ENCODE measurements around the gene LLGL2. TPM values are rescaled to one million over a fixed set of nuclear protein-coding genes. Genes with fewer than 3 reads are reported as not detected.

Gene LLGL2
- total RNA-seq, 1 experiment from 2014 or later, result 156 TPM

- no peaks in the 10 kb centered on the region for H3K9me3 ChIP-seq (ENCODE audit: insufficient read depth, low read depth)
- no peaks in the 10 kb centered on the region; the same call in 1 of the 2 replicates for H3F3A ChIP-seq (ENCODE audit: insufficient read depth, low read depth)
- no peaks in the 10 kb centered on the region for H3K4me1 ChIP-seq (replicated peaks; ENCODE audit: insufficient read depth)
- H3K36me3 ChIP-seq (ENCODE audit: low read depth), result no peaks in the 10 kb centered on the region
- ChIA-PET CTCF (no interaction called here), POLR2A (ENCODE audit: unreplicated experiment) (no interaction called here)
- H3K27ac ChIP-seq, result no peak overlapping the region
- DNase-seq, result no peak
- intact Hi-C loops (cut with micrococcal nuclease; ENCODE audit: unreplicated experiment), result no loop called here
- no peak overlapping the region for H3K4me3 ChIP-seq
- H3K4me2 ChIP-seq, result no peak overlapping the region
- no peaks in the 10 kb centered on the region for H4K20me1 ChIP-seq (ENCODE audit: insufficient read depth)
- TF ChIP-seq EZH2 (IDR thresholded peaks at IDR 0.05; ENCODE audit: low read depth), result no peak
- TF ChIP-seq, protein P1, sequence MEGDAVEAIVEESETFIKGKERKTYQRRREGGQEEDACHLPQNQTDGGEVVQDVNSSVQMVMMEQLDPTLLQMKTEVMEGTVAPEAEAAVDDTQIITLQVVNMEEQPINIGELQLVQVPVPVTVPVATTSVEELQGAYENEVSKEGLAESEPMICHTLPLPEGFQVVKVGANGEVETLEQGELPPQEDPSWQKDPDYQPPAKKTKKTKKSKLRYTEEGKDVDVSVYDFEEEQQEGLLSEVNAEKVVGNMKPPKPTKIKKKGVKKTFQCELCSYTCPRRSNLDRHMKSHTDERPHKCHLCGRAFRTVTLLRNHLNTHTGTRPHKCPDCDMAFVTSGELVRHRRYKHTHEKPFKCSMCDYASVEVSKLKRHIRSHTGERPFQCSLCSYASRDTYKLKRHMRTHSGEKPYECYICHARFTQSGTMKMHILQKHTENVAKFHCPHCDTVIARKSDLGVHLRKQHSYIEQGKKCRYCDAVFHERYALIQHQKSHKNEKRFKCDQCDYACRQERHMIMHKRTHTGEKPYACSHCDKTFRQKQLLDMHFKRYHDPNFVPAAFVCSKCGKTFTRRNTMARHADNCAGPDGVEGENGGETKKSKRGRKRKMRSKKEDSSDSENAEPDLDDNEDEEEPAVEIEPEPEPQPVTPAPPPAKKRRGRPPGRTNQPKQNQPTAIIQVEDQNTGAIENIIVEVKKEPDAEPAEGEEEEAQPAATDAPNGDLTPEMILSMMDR (conservative IDR thresholded peaks at IDR 0.05), result no peak
- H3K9me2 ChIP-seq (ENCODE audit: insufficient read depth), result no peaks in the 10 kb centered on the region
- no peak overlapping the region for H2AFZ ChIP-seq
- no peaks in the 10 kb centered on the region for H3K27me3 ChIP-seq (ENCODE audit: insufficient read depth, low read depth)
- no peaks in the 10 kb centered on the region for H3K79me2 ChIP-seq (ENCODE audit: low read depth)
- BruUV-seq (replicated peaks), result no TSS peak
Observed at GRCh38 chr17:75573540-75573957, 48.1 kb downstream of the LLGL2 start.

GRCh38 chr17:75573994-75574393, 48.5 kb downstream of the LLGL2 start:
- no peak overlapping the region for H3K4me2 ChIP-seq
- TF ChIP-seq EZH2 (IDR thresholded peaks at IDR 0.05; ENCODE audit: low read depth), result no peak
- TF ChIP-seq, protein P1 (conservative IDR thresholded peaks at IDR 0.05), result no peak
- no peak for DNase-seq
- no peak overlapping the region for H3K27ac ChIP-seq
- H3K9me2 ChIP-seq (ENCODE audit: insufficient read depth), result no peaks in the 10 kb centered on the region
- H3K27me3 ChIP-seq (ENCODE audit: insufficient read depth, low read depth), result no peaks in the 10 kb centered on the region
- no peaks in the 10 kb centered on the region for H3K4me1 ChIP-seq (replicated peaks; ENCODE audit: insufficient read depth)
- BruUV-seq (replicated peaks), result no TSS peak
- H3K9me3 ChIP-seq (ENCODE audit: insufficient read depth, low read depth), result no peaks in the 10 kb centered on the region
- no peaks in the 10 kb centered on the region for H3K36me3 ChIP-seq (ENCODE audit: low read depth)
- H2AFZ ChIP-seq, result no peak overlapping the region
- CTCF ChIA-PET, result no interaction called here
- H4K20me1 ChIP-seq (ENCODE audit: insufficient read depth), result no peaks in the 10 kb centered on the region
- H3F3A ChIP-seq (ENCODE audit: insufficient read depth, low read depth), result no peaks in the 10 kb centered on the region; the same call in 1 of the 2 replicates
- H3K79me2 ChIP-seq (ENCODE audit: low read depth), result no peaks in the 10 kb centered on the region
- H3K4me3 ChIP-seq, result no peak overlapping the region
- intact Hi-C loops (cut with micrococcal nuclease; ENCODE audit: unreplicated experiment), result no loop called here
- POLR2A ChIA-PET (ENCODE audit: unreplicated experiment), result no interaction called here

GRCh38 chr17:75574404-75575036, 49.0 kb downstream of the LLGL2 start:
- Histone ChIP-seq H4K20me1 (ENCODE audit: insufficient read depth) (no peaks in the 10 kb centered on the region), H3K27ac (no peak overlapping the region), H3K4me1 (replicated peaks; ENCODE audit: insufficient read depth) (no peaks in the 10 kb centered on the region), H2AFZ (no peak overlapping the region), H3F3A (ENCODE audit: insufficient read depth, low read depth) (no peaks in the 10 kb centered on the region; the same call in 1 of the 2 replicates), H3K4me3 (no peak overlapping the region), H3K27me3 (ENCODE audit: insufficient read depth, low read depth) (no peaks in the 10 kb centered on the region), H3K4me2 (no peak overlapping the region), H3K79me2 (ENCODE audit: low read depth) (no peaks in the 10 kb centered on the region), H3K9me2 (ENCODE audit: insufficient read depth) (no peaks in the 10 kb centered on the region), H3K36me3 (ENCODE audit: low read depth) (no peaks in the 10 kb centered on the region), H3K9me3 (ENCODE audit: insufficient read depth, low read depth) (no peaks in the 10 kb centered on the region)
- intact Hi-C loops (cut with micrococcal nuclease; ENCODE audit: unreplicated experiment), result no loop called here
- BruUV-seq (replicated peaks), result no TSS peak
- DNase-seq, result no peak
- CTCF ChIA-PET, result no interaction called here
- TF ChIP-seq, protein P1 (conservative IDR thresholded peaks at IDR 0.05), result no peak
- TF ChIP-seq EZH2 (IDR thresholded peaks at IDR 0.05; ENCODE audit: low read depth), result no peak
- POLR2A ChIA-PET (ENCODE audit: unreplicated experiment), result no interaction called here

Data from PC-9 (cell line).